H9 (cell line): ENCODE data around the gene COL5A2. TPM values are rescaled to one million over a fixed set of nuclear protein-coding genes. Genes with fewer than 3 reads are reported as not detected.

Experiments
- DNase-seq: peaks from one replicate; pipeline ENCODE4 v3.0.0-alpha.2; 2017
- H2AFZ ChIP-seq: one replicate; pipeline ENCODE4 v1.6.1; 2013; ENCODE audit warnings: mild to moderate bottlenecking, low read length, control low read depth, moderate library complexity
- H2AK5ac ChIP-seq: 2 replicates; pipeline ENCODE4 v1.6.1; 2013; ENCODE audit warnings: low read length, control low read depth, mixed read lengths; ENCODE audit not compliant: insufficient read length
- H2BK120ac ChIP-seq: one replicate; pipeline ENCODE4 v1.6.1; 2013; ENCODE audit warnings: low read depth, mild to moderate bottlenecking, low read length, control low read depth, inconsistent platforms; ENCODE audit not compliant: poor library complexity, severe bottlenecking
- H2BK12ac ChIP-seq: 2 replicates; pipeline ENCODE4 v1.6.1; 2013; ENCODE audit warnings: low read length, control low read depth, mixed read lengths, low read depth; ENCODE audit not compliant: insufficient read length
- H2BK15ac ChIP-seq: 2 replicates; pipeline ENCODE4 v1.6.1; 2013; ENCODE audit warnings: low read depth, low read length, control low read depth
- H2BK20ac ChIP-seq: one replicate; pipeline ENCODE4 v1.6.1; 2013; ENCODE audit warnings: low read depth, mild to moderate bottlenecking, low read length, control low read depth, inconsistent platforms; ENCODE audit not compliant: poor library complexity, severe bottlenecking
- H2BK5ac ChIP-seq: 2 replicates; pipeline ENCODE4 v1.6.1; 2013; ENCODE audit warnings: low read length, control low read depth, mixed read lengths; ENCODE audit not compliant: insufficient read length
- H3K14ac ChIP-seq: 2 replicates; pipeline ENCODE4 v1.6.1; 2013; ENCODE audit warnings: low read length, control low read depth; ENCODE audit not compliant: insufficient read depth
- H3K18ac ChIP-seq: 2 replicates; pipeline ENCODE4 v1.6.1; 2013; ENCODE audit warnings: low read depth, mild to moderate bottlenecking, mixed read lengths, low read length, control low read depth; ENCODE audit not compliant: insufficient read length
- H3K23ac ChIP-seq: 2 replicates; pipeline ENCODE4 v1.6.1; 2013; ENCODE audit warnings: low read length, control low read depth, mixed read lengths, low read depth; ENCODE audit not compliant: insufficient read length
- H3K23me2 ChIP-seq: 2 replicates; pipeline ENCODE4 v1.6.1; 2013; ENCODE audit warnings: low read depth, mild to moderate bottlenecking, mixed read lengths, low read length, control low read depth; ENCODE audit not compliant: insufficient read length, poor library complexity, severe bottlenecking
- H3K27ac ChIP-seq: 2 replicates; pipeline ENCODE4 v1.5.1; 2013; ENCODE audit warnings: low read length, control low read depth, mixed read lengths, low read depth; ENCODE audit not compliant: insufficient read length
- H3K27me3 ChIP-seq: 2 replicates; pipeline ENCODE4 v1.6.1; 2013; ENCODE audit warnings: low read length, control low read depth, inconsistent platforms; ENCODE audit not compliant: insufficient read depth
- H3K4ac ChIP-seq: 2 replicates; pipeline ENCODE4 v1.6.1; 2013; ENCODE audit warnings: low read depth, mild to moderate bottlenecking, control low read depth, inconsistent platforms, low read length, moderate library complexity
- H3K4me1 ChIP-seq: 2 replicates; pipeline ENCODE4 v1.6.1; 2013; ENCODE audit warnings: low read length, control low read depth, inconsistent platforms; ENCODE audit not compliant: insufficient read depth
- H3K4me2 ChIP-seq: 2 replicates; pipeline ENCODE4 v1.6.1; 2013; ENCODE audit warnings: low read length, control low read depth, mixed read lengths; ENCODE audit not compliant: insufficient read length, insufficient read depth
- H3K56ac ChIP-seq: 2 replicates; pipeline ENCODE4 v1.6.1; 2013; ENCODE audit warnings: low read depth, mild to moderate bottlenecking, mixed read lengths, low read length, control low read depth; ENCODE audit not compliant: insufficient read length
- H3K79me1 ChIP-seq: 2 replicates; pipeline ENCODE4 v1.6.1; 2013; ENCODE audit warnings: low read depth, mild to moderate bottlenecking, moderate library complexity, low read length, control low read depth, inconsistent platforms; ENCODE audit not compliant: insufficient read depth, poor library complexity, severe bottlenecking
- H3K79me2 ChIP-seq: 2 replicates; pipeline ENCODE4 v1.6.1; 2013; ENCODE audit warnings: low read length, control low read depth, inconsistent platforms; ENCODE audit not compliant: insufficient read depth
- H3K9ac ChIP-seq: 2 replicates; pipeline ENCODE4 v1.6.1; 2013; ENCODE audit warnings: low read length, control low read depth, mixed read lengths; ENCODE audit not compliant: insufficient read length; ENCODE audit errors: extremely low read depth
- H3K9me3 ChIP-seq: one replicate; pipeline ENCODE4 v1.6.1; 2013; ENCODE audit warnings: low read depth, low read length, inconsistent platforms; ENCODE audit not compliant: control insufficient read depth
- H3T11ph ChIP-seq: one replicate; pipeline ENCODE4 v1.6.1; 2013; ENCODE audit warnings: mild to moderate bottlenecking, low read length, control low read depth, inconsistent platforms
- H4K20me1 ChIP-seq: one replicate; pipeline ENCODE4 v1.6.1; 2013; ENCODE audit not compliant: control insufficient read depth, insufficient read length, insufficient read depth
- H4K5ac ChIP-seq: 2 replicates; pipeline ENCODE4 v1.6.1; 2013; ENCODE audit warnings: low read depth, mild to moderate bottlenecking, mixed read lengths, low read length, control low read depth; ENCODE audit not compliant: insufficient read length
- H4K8ac ChIP-seq: replicated peaks from 2 replicates; pipeline ENCODE4 v1.6.1; 2013; ENCODE audit warnings: low read length, control low read depth, mixed read lengths, low read depth; ENCODE audit not compliant: insufficient read length
- H4K91ac ChIP-seq: 2 replicates; pipeline ENCODE4 v1.6.1; 2013; ENCODE audit warnings: low read depth, mild to moderate bottlenecking, moderate library complexity, mixed read lengths, low read length, control low read depth; ENCODE audit not compliant: insufficient read length
- H3K27ac Mint-ChIP-seq, 3 experiments: 2 replicates in 2 of 3; 3 replicates in 1 of 3; pipeline ENCODE4 v1.8.0; 2020 to 2021; ENCODE audit warnings: mixed read lengths in 3 of 3, mild to moderate bottlenecking in 1 of 3, moderate library complexity in 1 of 3
- H3K27me3 Mint-ChIP-seq: 2 replicates; pipeline ENCODE4 v1.8.0; 2021; ENCODE audit warnings: low read depth, mild to moderate bottlenecking, moderate library complexity, mixed read lengths
- H3K36me3 Mint-ChIP-seq, 3 experiments: 2 replicates in 2 of 3; 3 replicates in 1 of 3; pipeline ENCODE4 v1.8.0; 2020 to 2021; ENCODE audit warnings: low read depth in 3 of 3, mixed read lengths in 3 of 3; ENCODE audit not compliant: insufficient read depth in 1 of 3
- H3K4me1 Mint-ChIP-seq, 2 experiments: 2 replicates each; pipeline ENCODE4 v1.8.0; 2020; ENCODE audit warnings: mixed read lengths in 2 of 2
- H3K4me3 Mint-ChIP-seq, 2 experiments: 2 replicates in 1 of 2; 3 replicates in 1 of 2; pipeline ENCODE4 v1.8.0; 2020 to 2021; ENCODE audit warnings: mild to moderate bottlenecking in 2 of 2, mixed read lengths in 2 of 2, moderate library complexity in 1 of 2
- H3K9me3 Mint-ChIP-seq, 2 experiments: 2 replicates in 1 of 2; 3 replicates in 1 of 2; pipeline ENCODE4 v1.8.0; 2020; ENCODE audit warnings: mild to moderate bottlenecking in 2 of 2, mixed read lengths in 2 of 2, moderate library complexity in 1 of 2
- total RNA-seq: library from RNA; stranded (reverse); gene quantifications from 2 replicates; pipeline ENCODE4 v1.2.1, GENCODE V29; 2021
- TF ChIP-seq, protein P1 (sequence below): fragments of 200-600 bp; sonication (generic); conservative IDR thresholded peaks from 3 replicates; pipeline ENCODE4 v1.8.0; 2021; ENCODE audit warnings: antibody characterized with exemption, mild to moderate bottlenecking

The COL5A2 gene
- total RNA-seq, 1 experiment from 2014 or later, result 10.5 TPM

DNA sequence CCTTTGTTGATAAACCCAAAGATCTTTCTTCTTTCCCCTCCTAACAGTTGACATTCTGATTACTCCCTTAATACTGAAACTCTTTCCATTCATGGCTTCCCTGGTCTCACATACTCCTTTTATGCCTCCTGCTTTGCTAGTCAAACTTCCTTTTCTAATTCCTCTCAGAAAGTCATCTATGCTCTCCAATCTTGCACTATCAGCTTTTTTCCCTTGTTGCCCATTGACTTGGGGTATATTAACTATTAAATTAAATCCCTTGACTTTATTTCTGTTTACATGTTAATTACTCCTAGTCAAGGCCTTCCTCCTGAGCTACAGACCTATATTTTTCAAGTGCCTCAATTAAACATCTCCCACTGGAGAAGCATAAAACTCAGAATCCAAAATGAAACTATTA is 3.6 kb upstream of the COL5A2 start:
- no peaks in the 10 kb centered on the region for H4K20me1 ChIP-seq
- no peak overlapping the region for H4K91ac ChIP-seq
- no peaks in the 10 kb centered on the region for H3K27me3 ChIP-seq
- no peak overlapping the region for H3K4ac ChIP-seq
- no peak for DNase-seq
- H3K4me3 Mint-ChIP-seq, result no peak overlapping the region
- no peaks in the 10 kb centered on the region for H3K79me2 ChIP-seq
- H2AK5ac ChIP-seq, result no peak overlapping the region
- H3K4me1 Mint-ChIP-seq, result peaks cover 18% of the 10 kb centered on the region in 2 experiments
- no peak overlapping the region for H3K9ac ChIP-seq
- H2BK20ac ChIP-seq, result no peak overlapping the region
- no peak overlapping the region for H3T11ph ChIP-seq
- H3K14ac ChIP-seq, result no peak overlapping the region
- TF ChIP-seq, protein P1, sequence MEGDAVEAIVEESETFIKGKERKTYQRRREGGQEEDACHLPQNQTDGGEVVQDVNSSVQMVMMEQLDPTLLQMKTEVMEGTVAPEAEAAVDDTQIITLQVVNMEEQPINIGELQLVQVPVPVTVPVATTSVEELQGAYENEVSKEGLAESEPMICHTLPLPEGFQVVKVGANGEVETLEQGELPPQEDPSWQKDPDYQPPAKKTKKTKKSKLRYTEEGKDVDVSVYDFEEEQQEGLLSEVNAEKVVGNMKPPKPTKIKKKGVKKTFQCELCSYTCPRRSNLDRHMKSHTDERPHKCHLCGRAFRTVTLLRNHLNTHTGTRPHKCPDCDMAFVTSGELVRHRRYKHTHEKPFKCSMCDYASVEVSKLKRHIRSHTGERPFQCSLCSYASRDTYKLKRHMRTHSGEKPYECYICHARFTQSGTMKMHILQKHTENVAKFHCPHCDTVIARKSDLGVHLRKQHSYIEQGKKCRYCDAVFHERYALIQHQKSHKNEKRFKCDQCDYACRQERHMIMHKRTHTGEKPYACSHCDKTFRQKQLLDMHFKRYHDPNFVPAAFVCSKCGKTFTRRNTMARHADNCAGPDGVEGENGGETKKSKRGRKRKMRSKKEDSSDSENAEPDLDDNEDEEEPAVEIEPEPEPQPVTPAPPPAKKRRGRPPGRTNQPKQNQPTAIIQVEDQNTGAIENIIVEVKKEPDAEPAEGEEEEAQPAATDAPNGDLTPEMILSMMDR, result no peak
- no peaks in the 10 kb centered on the region for H3K36me3 Mint-ChIP-seq
- no peak overlapping the region for H2BK12ac ChIP-seq
- H2BK120ac ChIP-seq, result no peak overlapping the region
- H3K27ac Mint-ChIP-seq, result peak overlapping the region in 1 of 3 experiments; percentile 2; a peak in 1 of 7 replicates
- no peaks in the 10 kb centered on the region for H3K9me3 ChIP-seq
- H2BK15ac ChIP-seq, result no peak overlapping the region
- no peak overlapping the region for H4K8ac ChIP-seq
- H3K27ac ChIP-seq, result no peak overlapping the region
- H3K18ac ChIP-seq, result no peak overlapping the region
- H3K79me1 ChIP-seq, result no peaks in the 10 kb centered on the region
- H2AFZ ChIP-seq, result no peak overlapping the region
- H2BK5ac ChIP-seq, result no peak overlapping the region
- no peak overlapping the region for H3K23ac ChIP-seq
- peaks cover 9% of the 10 kb centered on the region for H3K23me2 ChIP-seq
- no peak overlapping the region for H3K56ac ChIP-seq
- no peak overlapping the region for H4K5ac ChIP-seq
- H3K27me3 Mint-ChIP-seq, result no peaks in the 10 kb centered on the region
- no peak overlapping the region for H3K4me2 ChIP-seq
- H3K9me3 Mint-ChIP-seq, result no peaks in the 10 kb centered on the region
- H3K4me1 ChIP-seq, result no peaks in the 10 kb centered on the region
